ENCODE results near the gene CD59.

Gene CD59

DNA sequence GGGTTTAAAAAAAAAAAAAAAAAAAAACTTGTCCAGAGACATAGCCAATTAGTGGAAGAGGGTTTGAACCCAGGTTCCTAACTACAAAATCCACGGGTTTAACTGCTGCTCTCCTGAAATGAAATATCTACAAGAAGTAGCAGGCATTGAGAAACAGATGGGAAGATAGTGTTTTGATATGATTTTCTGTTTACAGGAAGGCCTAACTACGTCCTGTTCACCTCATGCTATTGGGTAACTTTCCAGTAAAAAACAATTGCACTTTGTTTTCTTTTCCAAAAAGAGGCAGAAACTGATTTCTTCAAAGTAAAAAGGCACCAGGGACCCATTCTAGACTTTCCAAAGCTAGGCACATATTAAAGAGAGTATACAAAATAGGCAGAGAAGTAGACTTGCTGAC, 29.7 kb downstream of the CD59 start:
- Histone ChIP-seq H3K4me3 (ENCODE audit: low read depth in 1 of 2, low read length in 1 of 2) (peak overlapping the region in 1 of 2 experiments; percentile 15), H3K27me3 (no peaks in the 10 kb centered on the region), H3K36me3 (peaks cover 18% of the 10 kb centered on the region), H3K27ac (peak overlapping the region; percentile 72), H3K4me1 (ENCODE audit: control insufficient read depth in 1 of 2, insufficient read depth in 1 of 2, low read depth in 1 of 2, low read length in 1 of 2) (peaks cover 42 to 43% of the 10 kb centered on the region in 2 experiments), H3K9me3 (no peaks in the 10 kb centered on the region)
- TF ChIP-seq, protein P1, sequence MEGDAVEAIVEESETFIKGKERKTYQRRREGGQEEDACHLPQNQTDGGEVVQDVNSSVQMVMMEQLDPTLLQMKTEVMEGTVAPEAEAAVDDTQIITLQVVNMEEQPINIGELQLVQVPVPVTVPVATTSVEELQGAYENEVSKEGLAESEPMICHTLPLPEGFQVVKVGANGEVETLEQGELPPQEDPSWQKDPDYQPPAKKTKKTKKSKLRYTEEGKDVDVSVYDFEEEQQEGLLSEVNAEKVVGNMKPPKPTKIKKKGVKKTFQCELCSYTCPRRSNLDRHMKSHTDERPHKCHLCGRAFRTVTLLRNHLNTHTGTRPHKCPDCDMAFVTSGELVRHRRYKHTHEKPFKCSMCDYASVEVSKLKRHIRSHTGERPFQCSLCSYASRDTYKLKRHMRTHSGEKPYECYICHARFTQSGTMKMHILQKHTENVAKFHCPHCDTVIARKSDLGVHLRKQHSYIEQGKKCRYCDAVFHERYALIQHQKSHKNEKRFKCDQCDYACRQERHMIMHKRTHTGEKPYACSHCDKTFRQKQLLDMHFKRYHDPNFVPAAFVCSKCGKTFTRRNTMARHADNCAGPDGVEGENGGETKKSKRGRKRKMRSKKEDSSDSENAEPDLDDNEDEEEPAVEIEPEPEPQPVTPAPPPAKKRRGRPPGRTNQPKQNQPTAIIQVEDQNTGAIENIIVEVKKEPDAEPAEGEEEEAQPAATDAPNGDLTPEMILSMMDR (IDR thresholded peaks at IDR 0.05), result no peak

DNA sequence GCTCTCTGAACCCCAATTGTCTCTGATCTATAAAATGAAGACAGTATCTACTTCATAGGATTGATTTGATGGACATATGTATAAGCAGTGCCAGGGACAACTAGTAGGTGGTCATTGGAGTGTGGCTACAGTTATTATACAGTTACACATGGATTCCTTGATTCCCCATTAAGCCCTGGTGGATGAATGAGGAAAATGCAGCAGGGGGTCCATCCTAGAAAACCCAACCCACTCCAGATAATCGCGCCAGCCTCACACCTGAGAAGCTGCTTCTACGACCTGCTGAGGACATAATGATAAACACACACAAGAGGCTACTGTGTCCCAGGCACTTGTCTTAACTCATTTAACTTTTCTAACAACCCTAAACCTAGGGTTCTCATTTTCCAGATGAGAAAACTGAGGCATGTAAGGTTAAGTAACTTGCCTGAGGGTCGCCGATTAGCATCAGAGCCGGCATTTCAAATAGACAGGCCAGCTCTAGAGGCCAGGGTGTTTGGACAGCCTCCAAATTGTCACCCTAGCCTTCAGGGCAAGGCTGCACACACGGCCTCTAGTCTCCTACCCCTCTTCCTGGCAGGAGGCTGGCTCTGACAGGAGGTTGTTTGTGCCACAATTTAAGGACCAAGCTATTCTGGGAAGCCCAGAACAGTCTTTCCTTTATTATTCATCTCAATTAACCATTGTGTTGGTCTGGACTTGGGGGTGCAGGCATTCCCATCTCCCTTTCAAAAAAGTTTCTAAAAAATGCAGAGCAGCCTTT, 31.8 kb downstream of the CD59 start:
- H3K27ac ChIP-seq, result no peak overlapping the region
- no peaks in the 10 kb centered on the region for H3K27me3 ChIP-seq
- H3K36me3 ChIP-seq, result peaks cover 8% of the 10 kb centered on the region
- H3K4me3 ChIP-seq (ENCODE audit: low read depth in 1 of 2, low read length in 1 of 2), result no peak overlapping the region
- TF ChIP-seq, protein P1 (IDR thresholded peaks at IDR 0.05), result no peak
- H3K9me3 ChIP-seq, result no peaks in the 10 kb centered on the region
- H3K4me1 ChIP-seq (ENCODE audit: control insufficient read depth in 1 of 2, insufficient read depth in 1 of 2, low read depth in 1 of 2, low read length in 1 of 2), result peaks cover 58 to 59% of the 10 kb centered on the region in 2 experiments

GRCh38 chr11:33703788-33704187, 32.4 kb downstream of the CD59 start:
- Histone ChIP-seq H3K4me1 (ENCODE audit: control insufficient read depth in 1 of 2, insufficient read depth in 1 of 2, low read depth in 1 of 2, low read length in 1 of 2) (peaks cover 65% of the 10 kb centered on the region in 2 experiments), H3K4me3 (ENCODE audit: low read depth in 1 of 2, low read length in 1 of 2) (no peak overlapping the region), H3K27me3 (no peaks in the 10 kb centered on the region), H3K36me3 (peaks cover 1% of the 10 kb centered on the region), H3K9me3 (no peaks in the 10 kb centered on the region), H3K27ac (no peak overlapping the region)
- TF ChIP-seq, protein P1 (IDR thresholded peaks at IDR 0.05), result no peak

DNA sequence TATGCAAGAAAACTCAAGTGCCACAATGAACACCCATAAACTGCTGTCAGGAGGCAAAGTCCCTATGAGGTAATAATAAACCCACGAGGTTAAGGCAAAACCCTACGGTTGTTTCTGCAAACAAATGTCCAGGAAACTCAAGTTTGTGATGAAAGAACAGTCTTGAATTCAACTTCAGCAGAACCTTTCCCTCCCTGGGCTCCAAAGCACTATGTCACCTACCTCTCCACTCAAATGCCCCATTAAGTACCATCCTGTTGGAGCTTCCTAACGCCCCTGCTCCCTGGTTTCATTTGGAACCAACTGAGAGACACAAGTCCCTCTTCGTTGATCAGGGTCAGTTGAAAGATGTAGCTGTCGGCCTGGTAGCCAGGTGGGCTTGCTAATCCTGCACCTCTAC, 33.0 kb downstream of the CD59 start:
- Histone ChIP-seq H3K27me3 (no peaks in the 10 kb centered on the region), H3K4me3 (ENCODE audit: low read depth in 1 of 2, low read length in 1 of 2) (no peak overlapping the region), H3K36me3 (no peaks in the 10 kb centered on the region), H3K27ac (peak overlapping the region; percentile 17), H3K4me1 (ENCODE audit: control insufficient read depth in 1 of 2, insufficient read depth in 1 of 2, low read depth in 1 of 2, low read length in 1 of 2) (peaks cover 66 to 67% of the 10 kb centered on the region in 2 experiments), H3K9me3 (no peaks in the 10 kb centered on the region)
- TF ChIP-seq, protein P1 (IDR thresholded peaks at IDR 0.05), result no peak

GRCh38 chr11:33701302-33702230, 34.7 kb downstream of the CD59 start:
- H3K9me3 ChIP-seq, result no peaks in the 10 kb centered on the region
- H3K27me3 ChIP-seq, result no peaks in the 10 kb centered on the region
- peak overlapping the region; percentile 76 to 96 for H3K4me3 ChIP-seq (ENCODE audit: low read depth in 1 of 2, low read length in 1 of 2)
- H3K36me3 ChIP-seq, result no peaks in the 10 kb centered on the region
- H3K27ac ChIP-seq, result peak overlapping the region; percentile 65
- TF ChIP-seq, protein P1 (IDR thresholded peaks at IDR 0.05), result no peak
- H3K4me1 ChIP-seq (ENCODE audit: control insufficient read depth in 1 of 2, insufficient read depth in 1 of 2, low read depth in 1 of 2, low read length in 1 of 2), result peaks cover 58 to 60% of the 10 kb centered on the region in 2 experiments
